HT1080 (cell line): ENCODE results near the gene ZFP69B. TPM values are rescaled to one million over a fixed set of nuclear protein-coding genes. Genes with fewer than 3 reads are reported as not detected.
A peak's percentile ranks its signal among the peaks of the same experiment; 100 is the strongest.
"Not testable (repeated sequence)": the region's sequence is repeated elsewhere in the genome, so short reads cannot be mapped to it uniquely, and the experiment has no call there.

ENCODE experiments used
- DNase-seq: peaks from one replicate; pipeline ENCODE4 v3.0.0-alpha.2; 2015; ENCODE audit warnings: low read depth
- total RNA-seq: library from RNA; depleted of rRNA; stranded (reverse); fragments of >200 nt; shearing (Covaris generic); gene quantifications from 2 replicates; pipeline ENCODE4 v1.2.3, GENCODE V29; 2014

The ZFP69B gene
- total RNA-seq, 1 experiment from 2014 or later: 4.0 TPM

GRCh38 chr1:40435471-40435870 lies 14.8 kb upstream of the ZFP69B start:
- no peak for DNase-seq

- DNase-seq: no peak
These were observed 14.4 kb upstream of the ZFP69B start for GRCh38 chr1:40435876-40436275.

GRCh38 chr1:40438391-40439015 lies 11.8 kb upstream of the ZFP69B start:
- DNase-seq: no peak

- DNase-seq: no peak
These were observed 11.0 kb upstream of the ZFP69B start for GRCh38 chr1:40439247-40439646.

GRCh38 chr1:40450495-40451237 lies 390 bp downstream of the ZFP69B start:
- peak; percentile 85 for DNase-seq

GRCh38 chr1:40451238-40451585 lies 936 bp downstream of the ZFP69B start:
- no peak for DNase-seq

GRCh38 chr1:40454873-40455272 lies 4.6 kb downstream of the ZFP69B start:
- DNase-seq: no peak

GRCh38 chr1:40462956-40463590 lies 12.8 kb downstream of the ZFP69B start:
- DNase-seq: no peak

GRCh38 chr1:40469327-40469726 lies 19.1 kb downstream of the ZFP69B start:
- DNase-seq: no peak

- DNase-seq: no peak
These were observed 25.0 kb downstream of the ZFP69B start for GRCh38 chr1:40475268-40475667.

GRCh38 chr1:40476924-40477677 lies 26.8 kb downstream of the ZFP69B start, which contains the start of gene ZFP69:
TSS of gene ZFP69 (plus strand) at chr1:40477290. CDS start at chr1:40479362, 2,072 bp downstream.
- peak; percentile 61 for DNase-seq

GRCh38 chr1:40477678-40478053 lies 27.4 kb downstream of the ZFP69B start:
- DNase-seq: no peak

- DNase-seq: no peak
These were observed 28.0 kb downstream of the ZFP69B start for GRCh38 chr1:40478276-40478675.

- no peak for DNase-seq
These were observed 28.9 kb downstream of the ZFP69B start for GRCh38 chr1:40479156-40479555.

GRCh38 chr1:40495315-40495903 lies 45.1 kb downstream of the ZFP69B start:
- DNase-seq: no peak

- not testable (repeated sequence) for DNase-seq
These were observed 52.4 kb downstream of the ZFP69B start for GRCh38 chr1:40502651-40503050.

GRCh38 chr1:40507973-40508372 lies 57.7 kb downstream of the ZFP69B start:
- DNase-seq: no peak

GRCh38 chr1:40508375-40509341 lies 58.4 kb downstream of the ZFP69B start, which contains the start of gene EXO5:
TSS of gene EXO5 (plus strand) at chr1:40508767. CDS start at chr1:40514545, 5,778 bp downstream.
- DNase-seq: peak; percentile 49
